HTERT RPE-1 (cell line): Measurements from ENCODE around the gene EIF4G3.
"Not testable (repeated sequence)": the region's sequence is repeated elsewhere in the genome, so short reads cannot be mapped to it uniquely, and the experiment has no call there.

Experiments used
- in situ Hi-C: fragments of 300-500 bp; cut with MboI; formaldehyde crosslinking; loops from 4 replicates; pipeline ENCODE4 v1.14.3; 2020; ENCODE audit warnings: low sequenced_read_pairs

EIF4G3 gene

DNA sequence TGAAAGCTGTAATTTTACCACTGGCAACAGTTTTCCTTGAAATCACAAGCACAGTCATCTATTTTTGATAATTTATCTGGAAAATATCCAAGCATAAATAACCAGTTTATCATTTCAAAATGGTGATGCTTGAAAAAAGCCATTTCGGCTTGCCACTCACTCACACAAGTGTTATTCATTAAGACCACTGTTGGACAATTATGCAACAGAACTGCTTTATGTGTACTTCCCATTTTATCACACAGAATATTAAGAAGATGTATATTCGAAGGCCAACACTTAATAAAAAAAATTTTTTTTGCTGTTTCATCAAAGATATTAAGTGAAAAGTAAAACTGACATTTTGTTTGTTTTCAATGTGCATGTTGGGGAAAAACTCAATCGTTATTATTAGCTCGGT, 62.3 kb downstream of the EIF4G3 start:
- in situ Hi-C loops = no loop called here

DNA sequence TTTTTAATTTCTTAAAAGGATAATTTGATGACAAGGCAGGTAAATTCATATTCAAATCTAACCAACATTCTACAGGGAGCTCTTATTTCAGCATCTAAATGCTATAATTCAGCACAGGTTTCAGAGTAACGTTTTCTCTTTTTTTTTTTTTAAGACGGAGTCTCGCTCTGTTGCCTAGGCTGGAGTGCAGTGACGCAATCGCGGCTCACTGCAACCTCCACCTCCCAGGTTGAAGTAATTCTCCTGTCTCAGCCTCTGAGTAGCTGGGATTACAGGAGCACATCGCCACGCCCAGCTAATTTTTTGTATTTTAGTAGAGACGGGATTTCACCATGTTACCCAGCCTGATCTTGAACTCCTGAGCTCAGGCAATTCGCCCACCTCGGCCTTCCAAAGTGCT, 66.5 kb downstream of the EIF4G3 start:
- in situ Hi-C loops = no loop called here

DNA sequence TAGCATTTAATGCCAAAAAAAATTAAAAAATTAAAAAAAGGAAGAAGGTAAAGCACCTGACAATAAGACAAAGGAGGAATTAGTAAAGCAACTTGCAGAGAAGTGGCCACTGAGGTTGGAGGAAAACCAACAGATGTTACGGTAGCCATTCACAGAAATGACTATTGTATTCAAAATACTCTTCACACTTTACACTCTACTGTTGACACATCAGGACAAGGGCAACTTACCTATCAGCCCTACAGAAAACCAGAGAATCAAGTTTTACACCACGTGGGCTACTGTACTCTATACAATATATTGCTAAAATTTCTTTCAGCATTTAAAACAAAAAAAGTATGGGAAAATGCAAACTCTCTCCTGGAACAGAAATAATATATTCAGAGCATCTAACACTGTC, 70.0 kb downstream of the EIF4G3 start:
- in situ Hi-C loops = no loop called here

DNA sequence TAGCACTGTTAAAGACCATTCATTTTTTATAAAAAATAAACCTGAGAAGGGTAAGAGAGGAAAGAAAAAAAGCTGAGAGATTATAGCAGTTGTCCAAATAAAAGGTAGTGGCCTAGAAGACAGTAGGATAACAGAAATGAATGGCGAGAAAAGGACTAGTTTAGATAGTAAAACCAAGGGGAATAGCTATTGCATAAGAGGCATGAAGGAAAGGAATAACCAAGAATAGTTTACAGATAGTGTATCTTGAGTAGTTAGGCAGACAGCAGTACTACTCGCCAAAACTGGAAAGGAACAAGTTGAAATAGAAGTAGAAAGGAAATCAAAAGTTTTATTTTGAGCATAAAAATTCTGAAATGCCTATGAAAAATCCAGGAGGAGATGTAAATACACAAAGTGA, 70.5 kb downstream of the EIF4G3 start:
- in situ Hi-C loops = no loop called here

DNA sequence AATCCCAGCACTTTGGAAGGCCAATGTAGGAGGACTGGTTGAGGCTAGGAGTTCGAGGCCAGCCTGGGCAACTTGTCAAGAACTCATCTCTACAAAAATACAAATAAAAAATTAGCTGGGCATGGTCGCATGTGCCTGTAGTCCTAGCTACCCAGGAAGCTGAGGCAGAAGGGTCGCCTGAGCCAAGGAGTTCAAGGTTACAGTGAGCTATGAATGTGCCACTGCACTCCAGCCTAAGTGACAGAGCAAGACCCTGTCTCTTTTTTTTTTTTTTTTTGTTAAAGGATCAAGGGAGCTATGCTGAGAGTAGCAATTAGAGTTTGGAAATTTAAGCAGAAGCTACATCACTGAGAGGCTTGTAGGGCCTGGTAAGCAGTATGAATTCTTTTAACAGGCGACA, 70.9 kb downstream of the EIF4G3 start:
- in situ Hi-C loops = no loop called here

DNA sequence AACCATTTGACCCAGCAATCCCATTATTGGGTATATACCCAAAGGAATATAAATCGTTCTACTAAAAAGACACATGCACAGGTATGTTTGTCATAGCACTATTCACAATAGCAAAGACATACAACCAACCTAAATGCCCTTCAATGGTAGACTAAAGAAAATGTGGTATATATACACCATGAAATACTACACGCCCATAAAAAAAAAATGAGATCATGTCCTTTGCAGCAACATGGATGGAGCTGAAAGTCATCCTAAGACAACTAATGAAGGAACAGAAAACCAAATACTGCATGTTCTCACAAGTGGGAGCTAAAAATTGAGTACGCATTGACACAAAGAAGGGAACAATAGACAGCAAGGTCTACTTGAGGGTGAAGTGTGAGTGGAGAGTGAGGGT, 72.0 kb downstream of the EIF4G3 start:
- in situ Hi-C loops = no loop called here

DNA sequence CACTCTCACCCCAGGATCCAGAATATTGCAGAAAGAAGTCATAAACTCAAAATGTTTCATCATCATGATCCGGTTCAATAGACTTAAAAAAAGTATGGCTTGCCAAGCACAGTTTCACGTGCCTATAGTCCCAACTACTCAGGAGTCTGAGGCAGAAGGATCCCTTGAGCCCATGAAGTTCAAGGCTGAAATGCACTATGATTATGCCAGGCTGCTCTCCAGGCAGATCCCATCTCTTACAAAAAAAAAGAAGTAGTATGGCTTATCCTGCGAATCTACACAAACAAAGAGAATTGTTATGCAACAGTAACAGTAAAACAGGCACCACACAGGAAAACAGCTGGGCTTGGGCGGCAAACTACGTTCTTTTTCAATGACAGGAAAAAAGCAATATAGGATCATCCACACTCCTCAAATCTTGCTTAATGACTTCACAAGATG, 76.2 kb downstream of the EIF4G3 start:
- in situ Hi-C loops = no loop called here

DNA sequence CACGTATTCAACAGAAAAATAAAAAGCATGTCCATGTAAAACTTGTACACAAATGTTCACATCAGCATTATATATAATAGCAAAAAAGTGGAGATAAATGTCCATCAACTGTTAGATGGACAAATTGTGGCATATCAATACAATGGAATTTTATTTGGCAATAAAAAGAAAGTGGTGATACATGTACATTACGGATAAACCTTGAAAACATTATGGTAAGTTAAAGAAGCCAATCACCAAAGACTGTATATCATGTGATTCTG, 76.9 kb downstream of the EIF4G3 start:
- in situ Hi-C loops = no loop called here

DNA sequence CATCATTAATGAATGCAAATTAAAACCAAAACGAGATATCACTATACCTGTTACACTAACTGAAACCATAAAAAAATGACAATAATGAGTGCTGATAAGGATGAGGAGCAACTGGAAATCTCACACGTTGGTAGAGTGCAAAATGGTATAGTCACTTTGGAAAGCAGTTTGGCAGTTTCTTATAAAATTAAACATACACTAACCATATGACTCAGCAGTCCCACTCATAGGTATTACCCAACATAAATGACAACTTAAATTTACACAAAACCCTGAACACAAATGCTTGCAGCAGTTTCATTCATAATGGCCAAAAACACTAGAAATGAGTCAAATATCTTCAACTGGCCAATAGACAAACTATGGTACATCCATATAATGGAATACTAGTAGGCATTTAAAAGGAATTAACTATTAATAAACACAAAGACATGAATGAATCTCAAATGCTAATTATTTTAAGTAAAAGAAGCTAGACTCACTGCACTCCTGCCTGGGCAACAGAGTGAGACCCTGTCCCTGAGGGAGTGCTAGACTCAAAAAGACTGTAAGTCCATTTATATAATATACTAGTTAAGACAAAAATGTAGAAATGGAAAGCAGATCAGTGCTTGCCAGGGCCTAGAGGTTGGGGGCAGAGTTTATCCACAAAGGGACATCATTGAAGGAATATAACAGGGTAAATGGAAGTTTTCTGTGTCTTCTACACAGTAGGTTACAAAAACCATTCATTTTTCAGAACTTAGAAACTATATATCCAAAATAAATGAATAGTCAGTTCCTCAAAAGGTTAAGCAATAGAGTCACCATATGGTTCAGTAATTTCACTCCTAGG, 77.4 kb downstream of the EIF4G3 start:
- in situ Hi-C loops = no loop called here

DNA sequence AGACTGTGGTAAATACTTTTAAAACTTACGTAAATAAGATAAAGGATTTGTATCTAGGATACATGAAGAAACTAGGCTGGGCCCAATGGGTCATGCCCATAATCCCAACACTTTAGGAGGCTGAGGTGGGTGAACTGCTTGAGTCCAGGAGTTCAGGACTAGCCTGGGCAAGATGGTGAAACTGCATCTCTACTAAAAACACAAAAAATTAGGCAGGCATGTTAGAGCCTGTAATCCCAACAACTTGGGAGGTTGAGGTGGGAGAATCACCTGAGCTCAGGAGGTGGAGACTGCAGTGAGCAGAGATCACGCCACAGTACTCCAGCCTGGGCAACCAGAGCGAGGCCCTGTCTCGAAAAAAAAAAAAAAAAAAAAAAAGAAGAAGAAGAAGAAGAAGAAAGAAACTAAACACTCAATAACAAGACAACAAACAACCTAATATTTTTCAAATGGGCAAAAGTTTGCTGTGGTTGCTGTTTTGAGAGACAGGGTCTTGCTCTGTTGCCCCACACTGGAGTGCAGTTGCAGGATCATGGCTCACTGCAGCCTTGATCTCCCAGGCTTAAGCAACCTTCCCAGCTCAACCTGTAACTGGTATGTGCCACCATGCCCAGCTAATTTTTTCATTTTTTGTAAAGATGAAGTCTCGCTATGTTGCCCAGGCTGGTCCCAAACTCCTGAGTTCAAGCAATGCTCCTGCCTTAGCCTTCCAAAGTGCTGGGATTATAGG, 78.3 kb downstream of the EIF4G3 start:
- in situ Hi-C loops = no loop called here

DNA sequence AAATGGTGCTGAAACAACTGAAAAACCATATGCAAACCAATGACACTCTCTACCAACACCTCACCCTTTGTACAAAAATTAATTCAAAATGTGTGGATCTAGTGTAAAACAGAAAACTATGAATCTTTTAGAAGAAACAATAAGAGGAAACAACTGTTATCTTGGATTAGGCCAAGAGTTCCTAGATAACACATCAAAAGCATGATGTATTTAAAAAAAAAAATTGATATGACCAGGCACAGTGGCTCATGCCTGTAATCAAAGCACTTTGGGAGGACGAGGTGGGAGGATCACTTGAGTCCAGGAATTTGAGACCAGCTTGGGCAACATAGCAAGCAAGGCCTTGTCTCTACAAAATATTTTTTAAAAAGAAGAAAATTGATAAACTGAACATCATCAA, 79.0 kb downstream of the EIF4G3 start:
- in situ Hi-C loops = no loop called here

DNA sequence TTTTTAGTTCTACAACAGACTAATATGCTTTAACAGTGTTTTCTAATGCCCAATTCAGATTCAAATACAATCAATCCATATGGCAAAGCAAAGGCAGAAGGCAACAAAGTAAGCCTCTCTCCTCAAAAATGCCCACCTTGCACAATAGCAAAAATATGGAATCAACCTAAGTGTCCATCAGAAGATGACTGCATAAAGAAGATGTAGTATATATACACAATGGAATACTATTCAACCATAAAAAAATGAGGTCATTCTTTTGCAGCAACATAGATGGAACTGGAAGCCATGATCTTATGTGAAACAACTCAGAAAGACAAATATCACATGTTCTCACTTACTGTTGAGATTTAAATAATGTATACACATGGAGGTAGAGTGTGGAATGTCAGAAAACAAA, 80.7 kb downstream of the EIF4G3 start:
- in situ Hi-C loops = no loop called here

DNA sequence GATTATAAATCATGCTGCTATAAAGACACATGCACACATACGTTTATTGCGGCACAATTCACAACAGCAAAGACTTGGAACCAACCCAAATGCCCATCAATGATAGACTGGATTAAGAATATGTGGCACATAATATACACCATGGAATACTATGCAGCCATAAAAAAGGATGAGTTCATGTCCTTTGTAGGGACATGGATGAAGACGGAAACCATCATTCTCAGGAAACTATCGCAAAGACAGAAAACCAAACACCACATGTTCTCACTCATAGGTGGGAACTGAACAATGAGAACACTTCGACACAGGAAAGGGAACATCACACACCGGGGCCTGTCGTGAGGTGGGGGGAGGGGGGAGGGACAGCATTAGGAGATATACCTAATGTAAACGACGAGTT, 82.4 kb downstream of the EIF4G3 start:
- in situ Hi-C loops = not testable (repeated sequence)

DNA sequence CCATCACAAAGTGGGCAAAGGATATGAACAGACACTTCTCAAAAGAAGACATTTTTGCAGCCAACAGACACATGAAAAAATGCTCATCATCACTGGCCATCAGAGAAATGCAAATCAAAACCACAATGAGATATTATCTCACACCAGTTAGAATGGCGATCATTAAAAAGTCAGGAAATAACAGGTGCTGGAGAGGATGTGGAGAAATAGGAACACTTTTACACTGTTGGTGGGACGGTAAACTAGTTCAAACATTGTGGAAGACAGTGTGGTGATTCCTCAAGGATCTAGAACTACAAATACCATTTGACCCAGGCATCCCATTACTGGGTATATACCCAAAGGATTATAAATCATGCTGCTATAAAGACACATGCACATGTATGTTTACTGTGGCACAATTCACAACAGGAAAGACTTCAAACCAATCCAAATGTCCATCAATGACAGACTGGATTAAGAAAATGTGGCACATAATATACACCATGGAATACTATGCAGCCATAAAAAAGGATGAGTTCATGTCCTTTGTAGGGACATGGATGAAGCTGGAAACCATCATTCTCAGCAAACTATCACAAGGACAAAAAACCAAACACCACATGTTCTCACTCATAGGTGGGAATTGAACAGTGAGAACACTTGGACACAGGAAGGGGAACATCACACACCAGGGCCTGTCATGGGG, 83.3 kb downstream of the EIF4G3 start:
- in situ Hi-C loops = not testable (repeated sequence)

DNA sequence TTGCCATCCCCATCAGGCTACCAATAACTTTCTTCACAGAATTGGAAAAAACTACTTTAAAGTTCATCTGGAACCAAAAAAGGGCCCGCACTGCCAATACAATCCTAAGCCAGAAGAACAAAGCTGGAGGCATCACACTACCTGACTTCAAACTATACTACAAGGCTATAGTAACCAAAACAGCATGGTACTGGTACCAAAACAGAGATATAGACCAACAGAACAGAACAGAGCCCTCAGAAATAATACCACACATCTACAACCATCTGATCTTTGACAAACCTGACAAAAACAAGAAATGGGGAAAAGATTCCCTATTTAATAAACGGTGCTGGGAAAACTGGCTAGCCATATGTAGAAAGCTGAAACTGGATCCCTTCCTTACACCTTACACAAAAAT, 84.2 kb downstream of the EIF4G3 start:
- in situ Hi-C loops = not testable (repeated sequence)

DNA sequence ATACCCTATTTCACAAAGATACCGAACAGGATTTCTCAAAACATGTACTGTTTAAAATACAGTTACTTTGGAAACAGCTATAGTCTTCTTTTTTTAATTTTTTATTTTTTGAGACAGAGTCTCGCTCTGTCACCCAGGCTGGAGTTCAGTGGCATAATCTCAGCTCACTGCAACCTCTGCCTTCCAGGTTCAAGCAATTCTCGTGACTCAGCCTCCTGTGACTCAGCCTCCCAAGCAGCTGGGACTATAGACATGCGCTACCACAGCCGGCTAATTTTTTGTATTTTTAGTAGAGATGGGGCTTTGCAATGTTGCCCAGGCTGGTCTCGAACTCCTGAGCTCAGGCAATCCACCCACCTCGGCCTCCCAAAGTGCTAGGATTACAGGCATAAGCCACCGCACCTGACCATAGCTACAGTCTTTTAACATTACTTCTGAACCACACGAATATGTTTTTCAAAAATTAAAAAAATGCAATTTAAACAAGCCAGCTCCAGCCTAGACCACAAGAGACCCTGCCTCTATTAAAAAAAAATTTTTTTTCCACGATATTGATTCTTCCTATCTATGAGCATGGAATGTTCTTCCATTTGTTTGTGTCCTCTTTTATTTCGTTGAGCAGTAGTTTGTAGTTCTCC, 85.5 kb downstream of the EIF4G3 start:
- in situ Hi-C loops = not testable (repeated sequence)

DNA sequence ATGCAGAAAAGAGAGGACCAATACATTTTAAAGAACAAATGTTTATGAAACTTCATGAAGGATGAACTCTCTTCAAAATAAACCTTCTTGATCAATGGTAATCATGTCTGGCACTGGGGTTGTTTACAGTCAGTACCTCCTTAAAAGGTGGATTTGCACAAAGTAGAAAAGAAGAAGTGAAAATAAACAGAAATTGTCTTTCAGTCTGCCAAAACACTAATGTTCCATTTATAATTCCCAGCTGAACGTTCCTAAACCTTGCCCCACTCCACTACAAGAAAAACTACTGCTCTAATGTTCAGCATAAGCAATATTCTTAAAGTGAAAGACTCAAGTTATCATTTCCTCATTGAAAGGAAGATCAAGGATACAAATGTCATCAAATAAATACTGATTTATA, 86.2 kb downstream of the EIF4G3 start:
- in situ Hi-C loops = no loop called here

DNA sequence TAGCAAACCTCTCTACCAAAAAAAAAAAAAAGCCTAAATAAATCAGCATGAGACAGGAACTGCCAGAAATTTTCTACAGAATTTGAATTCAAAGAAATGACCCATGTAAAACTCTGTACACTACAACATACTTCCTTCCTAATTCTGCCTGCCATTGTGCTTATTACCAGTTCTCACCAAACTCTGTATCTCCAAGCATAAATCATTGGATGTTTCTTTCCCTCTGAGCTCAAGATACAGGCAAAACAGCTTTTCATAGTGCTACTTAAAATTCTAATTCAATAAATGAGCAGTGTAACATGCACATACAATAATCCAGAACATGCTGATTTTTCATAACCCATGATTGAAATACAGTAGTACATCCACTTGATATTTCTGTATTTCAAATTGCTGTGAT, 87.0 kb downstream of the EIF4G3 start:
- in situ Hi-C loops = no loop called here

DNA sequence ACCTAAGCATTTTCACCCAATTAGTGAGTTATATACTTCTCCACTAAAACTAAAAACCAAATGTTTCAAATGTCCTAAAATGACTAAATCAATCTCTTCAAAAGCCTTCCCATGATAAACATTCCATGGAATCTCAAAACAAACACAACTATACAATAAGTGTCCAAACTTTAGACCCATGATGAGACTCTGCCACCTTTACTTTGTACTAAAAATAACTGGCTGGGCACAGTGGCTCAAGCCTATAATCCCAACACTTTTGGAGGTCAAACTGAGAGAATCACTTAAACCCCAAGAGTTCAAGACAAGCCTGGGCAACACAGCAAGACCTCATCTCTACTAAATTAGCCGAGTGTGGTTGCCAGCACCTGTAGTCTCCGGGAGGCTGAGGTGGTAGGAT, 87.4 kb downstream of the EIF4G3 start:
- in situ Hi-C loops = no loop called here

DNA sequence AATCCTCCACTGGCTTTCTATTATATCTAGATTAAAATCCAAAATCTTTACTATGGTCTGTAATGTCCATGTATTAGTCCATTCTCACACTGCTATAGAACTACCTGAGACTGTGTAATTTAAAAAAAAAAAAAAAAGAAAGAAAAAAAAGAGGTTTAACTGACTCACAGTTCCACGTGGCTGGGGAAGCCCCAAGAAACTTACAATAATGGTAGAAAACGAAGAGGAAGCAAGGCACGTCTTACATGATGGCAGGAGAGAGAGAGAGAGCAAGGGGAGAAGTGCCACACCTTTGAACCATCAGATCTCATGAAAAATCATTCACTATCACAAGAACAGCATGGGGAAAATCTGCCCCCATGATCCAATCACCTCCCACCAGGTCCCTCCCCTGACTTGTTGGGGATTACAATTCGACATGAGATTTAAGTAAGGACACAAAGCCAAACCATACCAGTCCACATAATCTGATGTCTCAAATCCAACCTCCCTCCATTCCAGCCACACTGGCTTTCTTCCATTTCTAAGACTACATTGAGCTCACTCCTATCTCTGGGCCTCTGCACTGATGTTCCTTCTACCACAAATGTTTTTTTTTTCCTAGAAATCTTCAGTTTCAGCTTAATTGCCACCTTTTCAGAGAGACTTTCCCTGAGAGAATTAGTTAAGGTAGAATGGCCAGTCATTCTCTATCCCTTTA, 92.4 kb downstream of the EIF4G3 start:
- in situ Hi-C loops = no loop called here

DNA sequence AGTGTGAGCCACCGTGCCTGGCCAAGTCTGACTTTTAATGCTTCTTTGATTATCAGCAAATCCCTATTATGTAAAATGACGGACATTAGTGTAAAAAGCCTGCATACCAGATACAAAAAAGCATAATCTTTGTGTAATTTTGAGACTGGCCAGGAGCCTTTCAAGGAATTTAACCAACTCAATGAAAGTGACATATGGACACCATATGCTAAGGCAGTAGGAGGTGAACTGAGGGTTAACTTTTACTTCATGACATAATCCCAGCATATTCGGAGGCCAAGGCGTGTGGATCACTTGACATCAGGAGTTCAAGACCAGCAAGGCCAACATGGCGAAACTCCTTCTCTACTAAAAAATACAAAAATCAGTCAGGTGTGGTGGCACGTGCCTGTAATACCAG, 94.6 kb downstream of the EIF4G3 start:
- in situ Hi-C loops = no loop called here
